HG03575 (cell line): ENCODE measurements around the gene NF1.
"Not testable (repeated sequence)": the region's sequence is repeated elsewhere in the genome, so short reads cannot be mapped to it uniquely, and the experiment has no call there.

ENCODE experiments used
- ATAC-seq: cut with Tn5 transposase; IDR thresholded peaks from one replicate; pipeline ENCODE4 v1.9.1; 2021; ENCODE audit not compliant: unreplicated experiment, insufficient number of reproducible peaks, low FRiP score; ENCODE audit errors: extremely low read depth

The NF1 gene

DNA sequence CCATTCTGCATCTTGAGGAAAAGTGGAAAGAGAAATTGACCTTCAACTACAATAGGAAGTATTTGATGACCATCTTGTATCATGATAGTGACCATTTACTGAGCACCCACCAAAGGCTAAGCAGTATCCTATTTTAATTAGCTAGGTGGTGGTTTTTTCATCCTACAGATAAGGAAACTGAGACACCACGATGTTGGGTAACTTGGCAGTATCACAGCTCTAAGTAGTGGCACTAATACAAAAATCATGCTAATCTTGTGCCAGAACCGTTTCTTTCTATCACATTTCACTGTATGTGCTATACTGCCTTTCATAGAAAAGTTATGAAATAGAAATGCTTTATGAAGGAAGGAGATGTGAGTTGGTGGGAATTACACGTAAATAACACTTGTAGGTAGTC, 216.7 kb downstream of the NF1 start:
- ATAC-seq = no peak

- not testable (repeated sequence) for ATAC-seq
These were observed 217.4 kb downstream of the NF1 start for GRCh38 chr17:31312223-31312622.

DNA sequence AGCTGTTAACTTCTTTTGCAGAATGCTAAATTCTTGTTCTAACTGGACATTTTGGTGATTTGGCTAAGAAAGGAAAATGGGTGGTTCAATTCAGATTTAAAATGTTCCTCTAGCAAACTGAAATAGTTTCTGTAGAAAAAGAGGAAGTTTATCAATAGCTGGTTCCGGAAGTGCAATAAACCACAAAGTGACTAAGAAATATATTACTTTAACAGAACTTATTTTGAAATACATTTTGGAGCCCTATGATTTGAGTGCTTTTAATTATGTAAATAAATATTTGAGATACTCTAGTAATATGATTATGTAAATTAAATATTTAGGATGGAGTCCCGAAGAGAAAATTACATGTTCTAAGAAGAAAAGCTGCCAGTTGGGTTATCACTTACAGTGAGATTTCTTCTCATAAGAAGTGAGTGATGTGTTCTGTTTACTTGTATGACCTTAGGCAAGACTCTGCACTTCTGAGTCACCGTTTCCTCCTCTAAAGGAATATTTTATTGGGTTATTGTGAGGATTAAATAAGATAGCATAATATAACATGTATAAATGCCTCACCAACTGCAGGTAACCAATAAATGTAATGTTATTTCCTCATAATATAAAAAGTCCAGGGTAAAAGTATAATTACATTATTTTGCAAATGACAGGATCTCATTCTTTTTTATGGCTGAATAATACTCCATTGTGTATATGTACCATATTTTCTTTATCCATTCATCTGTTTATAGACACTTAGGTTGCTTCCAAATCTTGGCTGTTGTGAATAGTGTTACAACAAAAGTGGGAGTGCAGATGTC, 219.4 kb downstream of the NF1 start, which contains the start of gene EVI2B:
TSS of gene EVI2B (minus strand) at position 73 of the 800 bp plus-strand sequence. CDS start 8,445 bp downstream, outside the sequence.
- ATAC-seq = no peak

DNA sequence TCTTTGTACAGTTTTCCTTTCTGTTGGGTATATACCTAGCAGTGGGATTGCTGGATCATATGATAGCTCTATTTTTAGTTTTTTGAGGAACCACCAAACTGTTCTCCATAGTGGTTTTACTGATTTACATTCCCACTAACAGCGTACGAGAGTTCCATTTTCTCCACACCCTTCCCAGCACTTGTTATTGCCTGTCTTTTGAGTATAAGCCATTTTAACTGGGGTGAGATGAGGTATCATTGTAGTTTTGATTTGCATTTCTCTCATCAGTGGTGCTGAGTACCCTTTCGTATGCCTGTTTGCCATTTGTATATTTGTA, 220.0 kb downstream of the NF1 start:
- ATAC-seq = no peak

DNA sequence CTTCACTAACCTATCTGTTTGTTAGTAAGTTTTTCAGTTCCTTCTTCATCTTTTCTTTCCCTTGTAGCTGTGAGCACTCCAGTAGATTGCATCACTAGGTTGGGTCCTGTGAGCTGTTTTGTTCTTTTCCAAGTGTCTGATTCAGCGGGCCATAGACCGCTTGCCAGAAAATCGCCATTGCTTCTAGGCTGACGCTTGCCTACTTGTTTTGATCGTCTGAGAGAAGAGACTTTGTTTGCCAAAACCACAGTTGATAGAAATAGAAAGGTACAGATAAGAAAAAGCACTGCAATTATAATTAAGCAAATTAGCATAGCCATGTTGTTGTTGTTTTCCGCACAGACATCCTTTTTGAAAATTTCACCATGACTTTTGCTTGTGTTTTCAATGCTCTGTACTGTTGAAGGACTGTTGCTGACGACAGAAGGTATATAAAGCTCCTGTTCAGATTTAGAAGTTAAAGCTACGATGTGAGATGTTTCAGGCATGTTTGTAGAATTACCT, 223.6 kb downstream of the NF1 start:
- no peak for ATAC-seq

DNA sequence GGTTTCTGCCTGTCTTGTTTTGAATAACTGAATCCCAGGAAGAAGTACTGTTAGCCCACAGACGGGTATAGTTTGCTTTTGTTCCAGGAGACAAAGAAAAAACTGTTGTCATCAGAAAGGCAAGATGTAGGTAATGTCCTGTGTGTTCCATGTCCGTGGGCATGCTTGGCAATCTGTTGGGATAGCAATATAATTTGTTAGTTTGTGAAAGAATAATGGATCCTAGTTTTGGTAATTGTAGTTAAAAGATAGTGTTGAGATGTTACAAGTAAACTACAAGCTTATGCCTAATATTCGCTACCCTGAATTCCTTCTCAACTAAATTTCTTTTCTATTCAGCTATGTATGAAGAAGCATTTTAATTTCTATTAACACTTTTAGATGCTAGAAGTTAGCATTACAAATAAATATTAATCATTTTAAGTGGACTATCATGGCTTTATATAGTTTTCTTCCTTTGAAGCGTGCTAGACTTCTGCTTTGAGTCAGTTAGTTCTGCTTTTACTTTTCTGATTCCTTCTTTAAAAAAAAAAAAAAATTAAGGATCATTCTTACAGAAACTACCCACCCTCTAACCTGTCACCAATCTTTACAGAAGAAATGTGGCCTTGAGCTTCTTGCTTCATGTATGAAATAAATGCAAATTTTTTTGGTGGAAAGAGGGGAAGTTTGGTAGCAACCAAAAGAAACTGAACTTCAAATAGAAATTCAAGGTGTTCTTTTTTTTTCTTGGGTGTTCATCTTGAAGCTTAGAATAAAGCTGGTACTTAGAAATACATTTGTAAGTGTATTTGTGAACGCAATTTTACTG, 224.3 kb downstream of the NF1 start:
- ATAC-seq = no peak

- ATAC-seq = no peak
These were observed 225.5 kb downstream of the NF1 start for GRCh38 chr17:31320241-31320640.

- ATAC-seq = no peak
These were observed 226.0 kb downstream of the NF1 start for GRCh38 chr17:31320791-31321190.

DNA sequence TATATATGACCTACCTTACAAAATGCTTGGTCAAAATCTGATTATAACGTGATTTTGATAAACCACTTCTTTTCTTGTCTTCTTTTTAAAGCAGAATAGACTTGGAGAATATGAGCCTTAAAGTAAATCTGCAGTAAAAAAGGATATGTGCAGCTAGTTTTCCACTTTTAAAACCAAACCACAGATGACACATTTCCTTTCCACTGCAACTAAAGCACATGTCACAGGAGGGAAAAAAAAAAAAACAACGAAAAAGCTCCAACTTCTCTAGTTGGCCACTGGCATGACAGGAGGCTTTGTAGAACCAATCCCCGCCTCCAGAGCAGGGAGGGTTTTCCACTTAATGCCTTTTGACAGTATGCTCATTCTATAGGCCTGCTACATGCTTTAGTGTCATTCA, 226.7 kb downstream of the NF1 start, which contains the start of gene EVI2A:
TSS of gene EVI2A (minus strand) at position 142 of the 400 bp plus-strand sequence. CDS start 2,609 bp downstream, outside the sequence.
- ATAC-seq = no peak

- ATAC-seq = no peak
These were observed 227.2 kb downstream of the NF1 start for GRCh38 chr17:31321966-31322365.

GRCh38 chr17:31323551-31323950, 228.8 kb downstream of the NF1 start:
- no peak for ATAC-seq

GRCh38 chr17:31327534-31328159, 232.9 kb downstream of the NF1 start:
- no peak for ATAC-seq

DNA sequence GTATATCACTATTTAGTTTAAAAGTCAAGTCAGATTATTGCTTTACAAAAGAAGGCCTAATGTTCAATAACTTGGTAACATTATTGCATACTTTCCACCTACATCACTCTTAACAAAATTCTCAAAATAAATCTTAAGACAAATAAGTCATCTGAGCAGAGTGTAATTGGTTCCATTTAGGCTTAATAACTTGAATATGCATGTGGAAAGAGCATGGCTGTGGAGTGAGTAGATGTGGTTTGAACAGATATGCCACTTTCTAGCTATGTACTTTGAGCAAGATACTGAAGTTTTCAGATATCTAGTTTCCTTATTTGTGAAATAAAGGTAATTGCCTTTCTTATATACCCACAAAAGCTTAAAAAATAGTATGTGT, 233.4 kb downstream of the NF1 start:
- no peak for ATAC-seq

DNA sequence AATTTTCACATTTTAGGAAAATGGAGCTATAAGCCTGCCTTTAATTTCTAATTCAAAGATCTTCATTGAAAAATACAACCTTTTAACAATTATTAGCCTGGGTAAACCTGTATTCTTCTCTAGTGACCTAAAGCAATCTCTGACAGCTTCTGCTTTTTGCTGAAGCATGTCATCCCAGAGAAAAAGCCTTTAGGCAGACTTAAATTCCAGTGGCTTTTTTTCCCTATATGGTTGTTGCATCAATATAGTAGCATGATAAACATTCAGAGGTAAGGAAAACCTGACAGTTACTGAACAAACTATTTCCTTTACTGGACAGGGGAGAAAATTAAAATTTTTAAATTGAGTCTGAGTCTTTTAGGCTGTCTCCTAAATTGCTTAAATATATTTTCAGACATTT, 234.4 kb downstream of the NF1 start:
- ATAC-seq = no peak

GRCh38 chr17:31339906-31340661, 245.3 kb downstream of the NF1 start:
- ATAC-seq = no peak

DNA sequence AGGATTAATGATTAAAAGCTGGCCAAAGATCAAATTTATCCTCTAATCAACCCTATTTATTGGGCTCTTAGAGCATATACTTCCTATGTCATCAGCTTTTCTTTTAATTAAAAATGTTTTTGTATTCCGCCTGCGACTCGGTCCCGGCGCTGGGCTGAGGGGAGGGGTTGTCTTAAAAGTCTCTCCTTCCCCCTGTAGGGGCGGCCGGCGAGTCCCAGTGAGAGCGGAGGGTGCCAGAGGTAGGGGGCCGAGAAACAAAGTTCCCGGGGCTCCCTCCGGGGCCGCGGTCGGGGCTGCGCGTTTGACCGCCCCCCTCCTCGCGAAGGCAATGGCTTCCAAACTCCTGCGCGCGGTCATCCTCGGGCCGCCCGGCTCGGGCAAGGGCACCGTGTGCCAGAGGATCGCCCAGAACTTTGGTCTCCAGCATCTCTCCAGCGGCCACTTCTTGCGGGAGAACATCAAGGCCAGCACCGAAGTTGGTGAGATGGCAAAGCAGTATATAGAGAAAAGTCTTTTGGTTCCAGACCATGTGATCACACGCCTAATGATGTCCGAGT, 250.5 kb downstream of the NF1 start:
- not testable (repeated sequence) for ATAC-seq

GRCh38 chr17:31349454-31349853, 254.7 kb downstream of the NF1 start:
- ATAC-seq = no peak

- ATAC-seq = no peak
These were observed 261.2 kb downstream of the NF1 start for GRCh38 chr17:31355935-31356334.

- no peak for ATAC-seq
These were observed 262.3 kb downstream of the NF1 start for GRCh38 chr17:31357091-31357490.
